ENCODE data around the gene DAAM1. TPM values are rescaled to one million over a fixed set of nuclear protein-coding genes. Genes with fewer than 3 reads are reported as not detected.

Gene DAAM1
- total RNA-seq, 1 donor from 2014 or later = 36.5 TPM

- Histone ChIP-seq H3K27ac (ENCODE audit: low read depth, low read length) (no peak overlapping the region), H3K4me3 (ENCODE audit: low read length in 3 of 3) (no peak overlapping the region), H3K9me3 (ENCODE audit: control insufficient read depth in 3 of 3, low read length in 3 of 3) (no peaks in the 10 kb centered on the region), H3K27me3 (ENCODE audit: control insufficient read depth in 3 of 3, insufficient read depth in 3 of 3, low read length in 3 of 3) (no peaks in the 10 kb centered on the region), H3K36me3 (ENCODE audit: control insufficient read depth in 3 of 3, insufficient read depth in 3 of 3, low read length in 3 of 3) (peaks cover 0 to 3% (median 0%) of the 10 kb centered on the region in 3 donors), H3K4me1 (ENCODE audit: control insufficient read depth in 3 of 3, insufficient read depth in 3 of 3, low read length in 3 of 3) (peaks cover 0 to 7% (median 6%) of the 10 kb centered on the region in 3 donors), H3K9ac (ENCODE audit: low read depth in 1 of 3, low read length in 3 of 3) (no peak overlapping the region)
Measured at GRCh38 chr14:59371771-59372170, 183.3 kb downstream of the DAAM1 start.

- Histone ChIP-seq H3K27me3 (ENCODE audit: control insufficient read depth in 3 of 3, insufficient read depth in 3 of 3, low read length in 3 of 3) (no peaks in the 10 kb centered on the region), H3K4me1 (ENCODE audit: control insufficient read depth in 3 of 3, insufficient read depth in 3 of 3, low read length in 3 of 3) (peaks cover 0 to 12% (median 6%) of the 10 kb centered on the region in 3 donors), H3K27ac (ENCODE audit: low read depth, low read length) (no peak overlapping the region), H3K9me3 (ENCODE audit: control insufficient read depth in 3 of 3, low read length in 3 of 3) (no peaks in the 10 kb centered on the region), H3K4me3 (ENCODE audit: low read length in 3 of 3) (no peak overlapping the region), H3K9ac (ENCODE audit: low read depth in 1 of 3, low read length in 3 of 3) (no peak overlapping the region), H3K36me3 (ENCODE audit: control insufficient read depth in 3 of 3, insufficient read depth in 3 of 3, low read length in 3 of 3) (no peaks in the 10 kb centered on the region)
Measured at GRCh38 chr14:59374048-59374447, 185.6 kb downstream of the DAAM1 start.

DNA sequence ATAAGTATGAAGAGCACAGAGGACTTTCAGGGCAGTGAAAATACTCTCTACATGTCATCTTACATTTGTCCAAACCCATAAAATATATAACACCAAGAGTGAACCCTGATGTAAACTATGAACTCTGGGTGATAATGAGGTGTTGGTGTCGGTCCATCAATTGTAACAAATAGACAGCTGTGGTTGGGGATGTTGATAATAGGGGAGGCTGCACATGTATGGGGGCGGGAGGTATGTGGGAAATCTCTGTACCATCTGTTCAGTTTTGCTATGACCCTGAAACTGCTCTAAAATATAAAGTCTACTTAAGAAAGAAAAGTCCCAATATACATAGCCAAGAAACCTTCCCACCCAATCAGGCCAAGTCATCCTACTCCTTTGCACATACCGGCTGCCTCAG is 188.2 kb downstream of the DAAM1 start:
- Histone ChIP-seq H3K4me3 (ENCODE audit: low read length in 3 of 3) (no peak overlapping the region), H3K27me3 (ENCODE audit: control insufficient read depth in 3 of 3, insufficient read depth in 3 of 3, low read length in 3 of 3) (no peaks in the 10 kb centered on the region), H3K9ac (ENCODE audit: low read depth in 1 of 3, low read length in 3 of 3) (no peak overlapping the region), H3K9me3 (ENCODE audit: control insufficient read depth in 3 of 3, low read length in 3 of 3) (no peaks in the 10 kb centered on the region), H3K4me1 (ENCODE audit: control insufficient read depth in 3 of 3, insufficient read depth in 3 of 3, low read length in 3 of 3) (peaks cover 0 to 12% (median 6%) of the 10 kb centered on the region in 3 donors), H3K36me3 (ENCODE audit: control insufficient read depth in 3 of 3, insufficient read depth in 3 of 3, low read length in 3 of 3) (no peaks in the 10 kb centered on the region), H3K27ac (ENCODE audit: low read depth, low read length) (no peak overlapping the region)

GRCh38 chr14:59377491-59377890 is 189.0 kb downstream of the DAAM1 start:
- H3K4me3 ChIP-seq (ENCODE audit: low read length in 3 of 3) = no peak overlapping the region
- no peaks in the 10 kb centered on the region for H3K27me3 ChIP-seq (ENCODE audit: control insufficient read depth in 3 of 3, insufficient read depth in 3 of 3, low read length in 3 of 3)
- H3K27ac ChIP-seq (ENCODE audit: low read depth, low read length) = peak overlapping the region; percentile 41
- no peaks in the 10 kb centered on the region for H3K36me3 ChIP-seq (ENCODE audit: control insufficient read depth in 3 of 3, insufficient read depth in 3 of 3, low read length in 3 of 3)
- peaks cover 0 to 12% (median 2%) of the 10 kb centered on the region in 3 donors for H3K4me1 ChIP-seq (ENCODE audit: control insufficient read depth in 3 of 3, insufficient read depth in 3 of 3, low read length in 3 of 3)
- no peak overlapping the region for H3K9ac ChIP-seq (ENCODE audit: low read depth in 1 of 3, low read length in 3 of 3)
- H3K9me3 ChIP-seq (ENCODE audit: control insufficient read depth in 3 of 3, low read length in 3 of 3) = no peaks in the 10 kb centered on the region

- H3K36me3 ChIP-seq (ENCODE audit: control insufficient read depth in 3 of 3, insufficient read depth in 3 of 3, low read length in 3 of 3) = no peaks in the 10 kb centered on the region
- H3K9me3 ChIP-seq (ENCODE audit: control insufficient read depth in 3 of 3, low read length in 3 of 3) = no peaks in the 10 kb centered on the region
- peaks cover 0 to 12% (median 2%) of the 10 kb centered on the region in 3 donors for H3K4me1 ChIP-seq (ENCODE audit: control insufficient read depth in 3 of 3, insufficient read depth in 3 of 3, low read length in 3 of 3)
- no peak overlapping the region for H3K9ac ChIP-seq (ENCODE audit: low read depth in 1 of 3, low read length in 3 of 3)
- no peak overlapping the region for H3K4me3 ChIP-seq (ENCODE audit: low read length in 3 of 3)
- peak overlapping the region; percentile 41 for H3K27ac ChIP-seq (ENCODE audit: low read depth, low read length)
- H3K27me3 ChIP-seq (ENCODE audit: control insufficient read depth in 3 of 3, insufficient read depth in 3 of 3, low read length in 3 of 3) = no peaks in the 10 kb centered on the region
Measured at GRCh38 chr14:59377991-59378601, 189.6 kb downstream of the DAAM1 start.

- Histone ChIP-seq H3K4me3 (ENCODE audit: low read length in 3 of 3) (no peak overlapping the region), H3K9me3 (ENCODE audit: control insufficient read depth in 3 of 3, low read length in 3 of 3) (no peaks in the 10 kb centered on the region), H3K27ac (ENCODE audit: low read depth, low read length) (no peak overlapping the region), H3K36me3 (ENCODE audit: control insufficient read depth in 3 of 3, insufficient read depth in 3 of 3, low read length in 3 of 3) (no peaks in the 10 kb centered on the region), H3K4me1 (ENCODE audit: control insufficient read depth in 3 of 3, insufficient read depth in 3 of 3, low read length in 3 of 3) (no peaks in the 10 kb centered on the region), H3K27me3 (ENCODE audit: control insufficient read depth in 3 of 3, insufficient read depth in 3 of 3, low read length in 3 of 3) (no peaks in the 10 kb centered on the region), H3K9ac (ENCODE audit: low read depth in 1 of 3, low read length in 3 of 3) (no peak overlapping the region)
Measured at GRCh38 chr14:59389936-59390335, 201.5 kb downstream of the DAAM1 start.

DNA sequence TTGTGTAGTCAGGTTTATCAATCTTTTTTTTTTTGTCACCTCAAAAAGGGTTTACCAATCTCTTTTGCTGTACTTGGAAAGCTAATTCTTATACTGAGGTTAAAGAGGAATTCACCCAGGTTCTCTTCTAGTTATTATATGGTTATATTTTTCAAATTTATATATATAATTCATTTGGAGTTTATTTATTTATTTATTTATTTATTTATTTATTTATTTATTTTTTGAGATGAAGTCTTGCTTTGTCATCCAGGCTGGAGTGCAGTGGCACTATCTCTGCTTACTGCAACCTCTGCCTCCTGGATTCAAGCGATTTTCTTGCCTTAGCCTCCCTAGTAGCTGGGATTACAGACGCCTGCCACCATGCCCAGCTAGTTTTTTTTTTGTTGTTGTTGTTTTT is 202.9 kb downstream of the DAAM1 start:
- Histone ChIP-seq H3K36me3 (ENCODE audit: control insufficient read depth in 3 of 3, insufficient read depth in 3 of 3, low read length in 3 of 3) (no peaks in the 10 kb centered on the region), H3K9me3 (ENCODE audit: control insufficient read depth in 3 of 3, low read length in 3 of 3) (no peaks in the 10 kb centered on the region), H3K27ac (ENCODE audit: low read depth, low read length) (no peak overlapping the region), H3K4me3 (ENCODE audit: low read length in 3 of 3) (no peak overlapping the region), H3K27me3 (ENCODE audit: control insufficient read depth in 3 of 3, insufficient read depth in 3 of 3, low read length in 3 of 3) (no peaks in the 10 kb centered on the region), H3K9ac (ENCODE audit: low read depth in 1 of 3, low read length in 3 of 3) (no peak overlapping the region), H3K4me1 (ENCODE audit: control insufficient read depth in 3 of 3, insufficient read depth in 3 of 3, low read length in 3 of 3) (no peaks in the 10 kb centered on the region)

- Histone ChIP-seq H3K36me3 (ENCODE audit: control insufficient read depth in 3 of 3, insufficient read depth in 3 of 3, low read length in 3 of 3) (no peaks in the 10 kb centered on the region), H3K4me3 (ENCODE audit: low read length in 3 of 3) (no peak overlapping the region), H3K27me3 (ENCODE audit: control insufficient read depth in 3 of 3, insufficient read depth in 3 of 3, low read length in 3 of 3) (no peaks in the 10 kb centered on the region)
Measured at GRCh38 chr14:59394268-59394667, 205.8 kb downstream of the DAAM1 start.

GRCh38 chr14:59395672-59396071 is 207.2 kb downstream of the DAAM1 start:
- Histone ChIP-seq H3K4me3 (ENCODE audit: low read length in 3 of 3) (no peak overlapping the region), H3K36me3 (ENCODE audit: control insufficient read depth in 3 of 3, insufficient read depth in 3 of 3, low read length in 3 of 3) (no peaks in the 10 kb centered on the region), H3K4me1 (ENCODE audit: control insufficient read depth in 3 of 3, insufficient read depth in 3 of 3, low read length in 3 of 3) (no peaks in the 10 kb centered on the region), H3K27me3 (ENCODE audit: control insufficient read depth in 3 of 3, insufficient read depth in 3 of 3, low read length in 3 of 3) (no peaks in the 10 kb centered on the region), H3K9ac (ENCODE audit: low read depth in 1 of 3, low read length in 3 of 3) (no peak overlapping the region), H3K27ac (ENCODE audit: low read depth, low read length) (no peak overlapping the region), H3K9me3 (ENCODE audit: control insufficient read depth in 3 of 3, low read length in 3 of 3) (no peaks in the 10 kb centered on the region)

More at GRCh38 chr14:59394268-59394667, 205.8 kb downstream of the DAAM1 start:
- H3K27ac ChIP-seq (ENCODE audit: low read depth, low read length) = no peak overlapping the region
- no peaks in the 10 kb centered on the region for H3K4me1 ChIP-seq (ENCODE audit: control insufficient read depth in 3 of 3, insufficient read depth in 3 of 3, low read length in 3 of 3)
- no peaks in the 10 kb centered on the region for H3K9me3 ChIP-seq (ENCODE audit: control insufficient read depth in 3 of 3, low read length in 3 of 3)
- H3K9ac ChIP-seq (ENCODE audit: low read depth in 1 of 3, low read length in 3 of 3) = no peak overlapping the region

DNA sequence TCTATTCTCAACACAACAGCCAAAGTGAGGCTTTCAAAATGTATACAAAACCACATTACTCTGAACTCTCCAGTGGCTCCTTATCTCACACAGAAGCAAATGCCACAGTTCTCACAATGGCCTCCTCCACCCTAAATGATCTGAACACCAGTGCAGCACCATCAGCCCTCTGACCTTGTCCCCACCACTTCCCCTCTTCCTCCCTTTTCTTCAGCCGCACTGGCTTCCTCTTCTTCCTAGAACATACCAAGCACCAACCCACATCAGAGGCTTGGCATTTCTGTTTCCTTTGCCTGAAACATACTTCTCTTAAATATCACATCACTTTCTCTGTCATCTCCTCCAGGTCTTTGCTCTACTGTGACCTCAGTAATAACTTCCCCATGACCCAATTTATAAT is 210.4 kb downstream of the DAAM1 start:
- Histone ChIP-seq H3K4me3 (ENCODE audit: low read length in 3 of 3) (no peak overlapping the region), H3K27me3 (ENCODE audit: control insufficient read depth in 3 of 3, insufficient read depth in 3 of 3, low read length in 3 of 3) (no peaks in the 10 kb centered on the region), H3K9me3 (ENCODE audit: control insufficient read depth in 3 of 3, low read length in 3 of 3) (no peaks in the 10 kb centered on the region), H3K4me1 (ENCODE audit: control insufficient read depth in 3 of 3, insufficient read depth in 3 of 3, low read length in 3 of 3) (no peaks in the 10 kb centered on the region), H3K9ac (ENCODE audit: low read depth in 1 of 3, low read length in 3 of 3) (no peak overlapping the region), H3K36me3 (ENCODE audit: control insufficient read depth in 3 of 3, insufficient read depth in 3 of 3, low read length in 3 of 3) (no peaks in the 10 kb centered on the region), H3K27ac (ENCODE audit: low read depth, low read length) (no peak overlapping the region)
